Activated T-cell treated with anti-CD3 and anti-CD28 coated beads, Interleukin-2, amount 50 U/mL, for 72 hours (primary cell): ENCODE results near the gene TAS2R8. TPM values are rescaled to one million over a fixed set of nuclear protein-coding genes. Genes with fewer than 3 reads are reported as not detected.

Experiments used
- ATAC-seq, 2 donors: fragments of 150-1000 bp; cut with Tn5 transposase; replicated peaks in 1 of 2; 2 replicates each; pipeline ENCODE4 v1.10.0; 2021; ENCODE audit warnings: moderate library complexity in 2 of 2, mild to moderate bottlenecking in 1 of 2
- DNase-seq, 2 donors: peaks; one replicate each; pipeline ENCODE4 v3.0.0; 2021 to 2022; ENCODE audit warnings: mixed read lengths in 1 of 2
- H3K27ac Mint-ChIP-seq: one replicate; pipeline ENCODE4 v1.8.0; 2022; ENCODE audit warnings: mild to moderate bottlenecking, moderate library complexity, mixed read lengths
- H3K27me3 Mint-ChIP-seq: one replicate; pipeline ENCODE4 v1.8.0; 2022; ENCODE audit warnings: low read depth, mixed read lengths
- H3K36me3 Mint-ChIP-seq, 2 donors: one replicate each; pipeline ENCODE4 v1.8.0; 2022; ENCODE audit warnings: mixed read lengths in 2 of 2, mild to moderate bottlenecking in 1 of 2; ENCODE audit not compliant: insufficient read depth in 2 of 2
- H3K4me1 Mint-ChIP-seq: one replicate; pipeline ENCODE4 v1.8.0; 2022; ENCODE audit warnings: low read depth, mixed read lengths
- H3K4me3 Mint-ChIP-seq, 2 donors: one replicate each; pipeline ENCODE4 v1.8.0; 2022; ENCODE audit warnings: mild to moderate bottlenecking in 2 of 2, mixed read lengths in 2 of 2, moderate library complexity in 2 of 2
- H3K9me3 Mint-ChIP-seq, 2 donors: one replicate each; pipeline ENCODE4 v1.8.0; 2022; ENCODE audit warnings: mixed read lengths in 2 of 2
- total RNA-seq, 2 donors: library from RNA; stranded (reverse); gene quantifications; one replicate each; pipeline ENCODE4 v1.2.3, GENCODE V29; 2022

TAS2R8 gene, protein sequence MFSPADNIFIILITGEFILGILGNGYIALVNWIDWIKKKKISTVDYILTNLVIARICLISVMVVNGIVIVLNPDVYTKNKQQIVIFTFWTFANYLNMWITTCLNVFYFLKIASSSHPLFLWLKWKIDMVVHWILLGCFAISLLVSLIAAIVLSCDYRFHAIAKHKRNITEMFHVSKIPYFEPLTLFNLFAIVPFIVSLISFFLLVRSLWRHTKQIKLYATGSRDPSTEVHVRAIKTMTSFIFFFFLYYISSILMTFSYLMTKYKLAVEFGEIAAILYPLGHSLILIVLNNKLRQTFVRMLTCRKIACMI
- not detected for total RNA-seq

DNA sequence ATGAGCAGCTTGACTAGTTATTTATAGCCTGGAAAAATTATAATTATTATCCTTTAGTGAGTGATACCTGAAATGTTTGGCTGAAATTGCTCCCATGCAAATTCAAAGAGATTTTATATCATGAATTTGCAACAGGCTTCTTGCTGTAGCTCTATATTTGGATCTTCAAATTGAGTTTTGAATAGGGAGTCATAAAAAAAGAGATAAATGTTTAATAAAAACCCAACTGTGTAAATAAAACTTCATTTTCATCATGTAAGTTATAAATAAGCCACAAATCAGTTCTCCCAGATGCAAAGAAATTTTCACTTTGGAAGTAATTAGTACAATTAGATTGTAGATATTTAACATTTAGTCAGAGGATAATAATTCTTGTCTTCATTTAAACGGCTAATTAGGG is at the start of gene TAS2R8:
TAS2R8 (minus strand) TSS at position 101 of the 400 bp plus-strand sequence. CDS start 306 bp downstream, outside the sequence.
- Mint-ChIP-seq H3K4me3 (no peak within 1 kb of the TSS), H3K36me3 (no peaks in the 10 kb centered on the region), H3K27ac (no peak within 1 kb of the TSS), H3K4me1 (no peaks in the 10 kb centered on the region), H3K27me3 (peaks cover 32% of the 10 kb centered on the region), H3K9me3 (no peaks in the 10 kb centered on the region)
- no peak for DNase-seq
- ATAC-seq, result no peak

DNA sequence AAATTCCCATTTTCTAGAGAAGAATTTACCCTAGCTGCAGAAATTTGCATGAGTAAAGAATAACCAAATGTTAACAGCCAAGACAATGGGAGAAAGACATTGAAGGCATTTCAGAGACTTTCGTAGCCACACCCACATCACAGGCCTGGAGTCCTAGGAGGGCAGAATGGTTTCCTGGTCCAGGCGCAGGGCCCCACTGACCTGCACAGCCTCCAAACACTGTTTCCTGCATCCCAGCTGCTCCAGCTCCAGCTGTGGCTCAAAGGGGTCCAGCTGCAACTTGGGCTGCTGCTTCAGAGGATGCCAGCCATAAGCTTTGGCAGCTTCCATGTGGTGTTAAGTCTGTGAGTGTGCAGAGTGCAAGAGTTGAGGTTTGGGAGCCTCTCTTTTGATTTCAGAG is 48.7 kb upstream of the TAS2R8 start:
- Mint-ChIP-seq H3K27me3 (no peaks in the 10 kb centered on the region), H3K4me3 (no peak overlapping the region), H3K4me1 (peaks cover 19% of the 10 kb centered on the region), H3K36me3 (peaks cover 26 to 36% of the 10 kb centered on the region in 2 donors), H3K9me3 (peaks cover 14 to 26% of the 10 kb centered on the region in 2 donors), H3K27ac (no peak overlapping the region)
- no peak for DNase-seq
- no peak for ATAC-seq

DNA sequence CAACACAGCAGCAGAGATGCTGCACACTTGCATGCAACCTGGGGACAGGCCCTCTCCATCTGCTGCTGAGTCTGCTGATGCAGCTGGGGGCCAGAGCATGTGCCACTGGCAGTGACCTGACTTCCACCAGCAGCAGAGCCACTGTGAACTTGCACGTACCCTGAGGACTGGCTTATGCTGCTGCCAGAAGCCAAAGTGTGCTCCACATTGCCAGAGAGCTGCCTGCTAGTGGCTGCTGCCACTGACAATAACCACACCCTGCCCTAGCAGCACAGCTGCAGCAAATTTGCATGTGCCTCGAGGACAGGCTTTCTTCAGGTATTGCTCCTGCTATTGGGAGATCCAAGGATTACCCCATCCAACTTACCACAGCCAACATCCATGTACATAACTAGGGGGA is 46.7 kb upstream of the TAS2R8 start:
- Mint-ChIP-seq H3K9me3 (peaks cover 11 to 18% of the 10 kb centered on the region in 2 donors), H3K27ac (no peak overlapping the region), H3K27me3 (no peaks in the 10 kb centered on the region), H3K36me3 (peaks cover 21 to 27% of the 10 kb centered on the region in 2 donors), H3K4me3 (no peak overlapping the region), H3K4me1 (peaks cover 22% of the 10 kb centered on the region)
- DNase-seq, result no peak
- ATAC-seq, result no peak

DNA sequence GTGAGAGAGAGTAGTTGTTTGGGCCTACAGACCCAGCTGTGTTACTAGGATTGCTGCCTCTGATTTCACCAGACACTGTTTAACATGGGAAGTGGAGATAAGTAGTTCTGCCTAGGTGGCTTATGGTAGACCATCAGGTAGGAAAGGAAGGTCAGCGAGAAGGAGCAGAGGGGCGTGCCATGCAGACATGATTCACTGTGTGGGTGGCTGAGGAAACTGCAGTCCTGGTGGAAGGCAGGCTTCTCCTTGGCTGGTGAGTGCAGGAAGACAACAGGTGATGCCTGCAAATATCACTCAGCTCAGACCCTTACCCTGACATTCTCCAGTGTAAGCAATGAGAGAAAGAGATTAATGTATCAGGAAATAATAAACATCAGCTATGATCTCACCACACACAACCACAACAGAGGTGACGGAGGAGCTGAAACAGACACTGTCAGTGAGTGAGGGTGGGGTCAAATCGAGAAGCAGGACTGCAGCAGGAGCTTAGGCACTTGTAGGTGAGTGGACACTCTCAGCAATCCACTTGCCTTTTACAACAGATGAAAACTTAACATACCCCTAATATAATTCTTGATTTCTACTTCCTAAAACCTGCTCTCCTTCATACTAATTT is 44.3 kb upstream of the TAS2R8 start:
- peak overlapping the region; percentile 34 for H3K27ac Mint-ChIP-seq
- H3K36me3 Mint-ChIP-seq, result peaks cover 5 to 11% of the 10 kb centered on the region in 2 donors
- H3K27me3 Mint-ChIP-seq, result no peaks in the 10 kb centered on the region
- ATAC-seq (no peak), DNase-seq (no peak)
- no peak overlapping the region for H3K4me3 Mint-ChIP-seq
- H3K4me1 Mint-ChIP-seq, result peaks cover 22% of the 10 kb centered on the region
- H3K9me3 Mint-ChIP-seq, result peaks cover 4 to 6% of the 10 kb centered on the region in 2 donors

DNA sequence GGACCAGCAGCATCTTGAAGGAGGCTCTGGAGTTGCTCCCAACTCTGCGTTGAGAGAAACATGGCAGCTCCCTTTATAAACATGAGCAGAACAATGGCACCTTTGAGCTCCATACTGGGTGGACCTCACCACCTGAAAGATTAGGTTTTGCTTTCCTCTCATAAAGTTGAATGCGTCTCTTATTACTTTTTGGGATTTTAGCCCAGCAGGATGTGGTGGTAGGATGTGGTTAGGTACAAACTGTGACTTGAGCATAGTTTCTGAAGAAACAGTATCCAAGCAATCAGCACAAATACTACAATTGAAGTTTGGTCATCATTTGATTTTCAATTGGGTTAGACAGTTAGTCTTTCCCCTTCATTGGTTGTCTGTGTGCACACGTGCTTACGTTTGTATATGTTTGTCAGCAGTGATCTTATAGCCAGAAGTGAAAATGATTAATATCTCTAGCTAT is 42.4 kb upstream of the TAS2R8 start, which contains the start of gene PRR4:
PRR4 (minus strand) TSS at position 51 of the 454 bp plus-strand sequence; CDS start at position 13, 38 bp downstream.
- H3K9me3 Mint-ChIP-seq, result no peaks in the 10 kb centered on the region
- no peak for DNase-seq
- peaks cover 0 to 5% of the 10 kb centered on the region in 2 donors for H3K36me3 Mint-ChIP-seq
- ATAC-seq, result peak in 1 of 2 donors; percentile 51
- peaks cover 22% of the 10 kb centered on the region for H3K4me1 Mint-ChIP-seq
- H3K27me3 Mint-ChIP-seq, result no peaks in the 10 kb centered on the region
- no peak within 1 kb of the TSS for H3K4me3 Mint-ChIP-seq
- H3K27ac Mint-ChIP-seq, result no peak within 1 kb of the TSS

DNA sequence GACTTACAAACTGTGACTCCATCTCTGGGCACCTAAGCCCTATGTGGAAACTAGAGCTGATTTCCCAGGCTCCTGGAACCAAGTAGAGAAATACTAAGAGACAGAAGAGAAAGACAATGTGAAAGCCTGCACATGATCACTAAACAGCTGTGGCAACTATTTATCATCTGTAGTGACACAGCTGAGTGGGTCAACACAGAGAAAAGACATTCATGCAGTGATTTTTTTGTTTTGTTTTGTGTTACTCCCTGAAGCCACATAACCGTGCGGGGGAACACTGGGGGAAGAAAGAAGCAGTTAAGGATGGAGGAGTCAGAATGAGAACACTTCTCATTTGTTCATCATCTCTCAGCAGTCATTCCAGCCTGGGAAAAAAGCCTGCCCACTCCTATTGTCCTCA is 40.7 kb upstream of the TAS2R8 start:
- no peaks in the 10 kb centered on the region for H3K27me3 Mint-ChIP-seq
- H3K9me3 Mint-ChIP-seq, result no peaks in the 10 kb centered on the region
- ATAC-seq (no peak), DNase-seq (no peak)
- H3K4me3 Mint-ChIP-seq, result no peak overlapping the region
- H3K36me3 Mint-ChIP-seq, result peaks cover 0 to 5% of the 10 kb centered on the region in 2 donors
- H3K27ac Mint-ChIP-seq, result no peak overlapping the region
- H3K4me1 Mint-ChIP-seq, result peaks cover 22% of the 10 kb centered on the region

DNA sequence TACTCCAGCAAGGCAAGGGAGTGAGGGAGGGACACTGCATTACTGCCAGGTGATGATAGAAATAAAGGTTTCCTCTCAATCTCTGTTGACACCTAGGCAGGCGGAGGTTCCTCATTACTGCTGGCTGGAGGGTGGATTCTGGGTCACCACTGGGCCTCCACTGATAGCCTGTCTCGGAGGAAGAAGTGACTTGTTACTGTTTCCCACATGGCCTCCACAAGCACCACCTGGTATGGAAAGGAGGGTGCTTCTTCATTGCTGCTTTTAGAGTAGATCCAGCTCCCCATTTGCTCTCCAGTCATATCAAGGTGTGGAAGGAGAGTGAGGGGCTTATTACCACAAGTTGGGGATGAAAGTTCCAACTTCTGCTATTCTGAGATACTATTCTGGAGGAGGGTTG is 35.8 kb upstream of the TAS2R8 start:
- H3K4me1 Mint-ChIP-seq, result no peaks in the 10 kb centered on the region
- peaks cover 0 to 5% of the 10 kb centered on the region in 2 donors for H3K36me3 Mint-ChIP-seq
- no peak overlapping the region for H3K27ac Mint-ChIP-seq
- no peaks in the 10 kb centered on the region for H3K27me3 Mint-ChIP-seq
- no peak for DNase-seq
- ATAC-seq, result no peak
- H3K9me3 Mint-ChIP-seq, result peaks cover 0 to 1% of the 10 kb centered on the region in 2 donors
- H3K4me3 Mint-ChIP-seq, result no peak overlapping the region

DNA sequence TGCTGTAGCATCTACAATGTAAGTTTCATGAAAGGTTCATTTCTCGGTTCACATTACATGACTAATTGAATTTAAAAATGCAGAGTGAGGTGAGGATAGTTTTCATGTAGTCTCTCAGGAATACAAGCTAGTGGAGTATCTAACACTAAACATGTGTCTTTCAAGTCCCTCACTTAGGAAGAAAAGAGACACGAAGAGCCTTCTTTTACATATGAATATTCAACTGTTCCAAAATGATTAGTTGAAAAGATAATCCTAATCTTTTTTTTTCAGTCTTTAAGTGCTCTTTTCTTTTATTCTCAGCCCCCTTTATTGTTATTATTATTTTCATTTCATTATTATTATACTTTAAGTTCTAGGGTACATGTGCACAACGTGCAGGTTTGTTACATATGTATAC is 31.4 kb upstream of the TAS2R8 start:
- H3K4me1 Mint-ChIP-seq, result no peaks in the 10 kb centered on the region
- no peak overlapping the region for H3K4me3 Mint-ChIP-seq
- H3K27me3 Mint-ChIP-seq, result no peaks in the 10 kb centered on the region
- ATAC-seq (no peak), DNase-seq (no peak)
- H3K9me3 Mint-ChIP-seq, result peaks cover 0 to 3% of the 10 kb centered on the region in 2 donors
- H3K36me3 Mint-ChIP-seq, result no peaks in the 10 kb centered on the region
- H3K27ac Mint-ChIP-seq, result no peak overlapping the region

DNA sequence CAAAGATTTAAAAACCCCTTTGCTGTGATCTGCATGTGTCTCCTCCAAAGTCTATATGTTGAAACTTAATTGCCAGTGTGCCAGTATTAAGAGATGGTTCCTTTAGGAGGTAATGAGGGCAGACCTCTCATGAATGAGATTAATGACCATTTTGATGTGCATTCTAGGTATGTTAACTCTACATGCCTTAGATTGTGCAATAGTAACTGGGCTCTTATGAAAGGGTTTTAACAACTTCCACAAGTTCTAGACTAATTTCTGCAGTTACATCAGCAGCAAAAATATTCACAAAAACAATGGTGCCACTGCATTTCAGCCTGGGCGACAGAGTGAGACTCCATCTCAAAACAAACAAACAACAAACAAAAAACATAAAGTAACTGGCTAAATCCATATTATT is 22.9 kb upstream of the TAS2R8 start:
- Mint-ChIP-seq H3K9me3 (no peaks in the 10 kb centered on the region), H3K4me3 (no peak overlapping the region)

DNA sequence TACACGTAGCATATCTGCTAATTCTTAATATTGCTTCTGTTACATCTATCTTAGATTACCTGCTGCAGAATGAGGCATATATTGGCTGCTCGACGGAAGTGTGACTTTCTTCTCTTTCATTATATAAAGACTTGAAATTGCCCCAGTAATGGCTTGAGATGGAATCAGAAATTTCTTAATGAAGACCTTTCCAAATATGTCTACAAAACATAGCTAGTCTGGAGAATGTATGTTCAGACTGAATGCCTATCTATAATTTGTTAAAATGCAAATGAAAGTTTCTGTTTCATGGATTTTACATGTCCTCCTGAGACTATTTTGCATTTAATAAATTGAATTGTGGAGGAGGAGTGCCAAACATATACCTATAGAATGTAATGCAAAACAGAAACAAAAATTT is 19.2 kb upstream of the TAS2R8 start, which contains the start of gene TAS2R10:
TAS2R10 (minus strand) TSS at position 101 of the 400 bp plus-strand sequence; CDS start at position 12, 89 bp downstream.
- Mint-ChIP-seq H3K27me3 (no peaks in the 10 kb centered on the region), H3K4me1 (no peaks in the 10 kb centered on the region), H3K4me3 (no peak within 1 kb of the TSS), H3K9me3 (no peaks in the 10 kb centered on the region), H3K36me3 (no peaks in the 10 kb centered on the region), H3K27ac (no peak within 1 kb of the TSS)
- DNase-seq (no peak), ATAC-seq (no peak)

More for the DNA sequence above, 22.9 kb upstream of the TAS2R8 start:
- DNase-seq (no peak), ATAC-seq (no peak)
- no peaks in the 10 kb centered on the region for H3K36me3 Mint-ChIP-seq
- H3K27ac Mint-ChIP-seq, result no peak overlapping the region
- H3K4me1 Mint-ChIP-seq, result no peaks in the 10 kb centered on the region
- H3K27me3 Mint-ChIP-seq, result no peaks in the 10 kb centered on the region

DNA sequence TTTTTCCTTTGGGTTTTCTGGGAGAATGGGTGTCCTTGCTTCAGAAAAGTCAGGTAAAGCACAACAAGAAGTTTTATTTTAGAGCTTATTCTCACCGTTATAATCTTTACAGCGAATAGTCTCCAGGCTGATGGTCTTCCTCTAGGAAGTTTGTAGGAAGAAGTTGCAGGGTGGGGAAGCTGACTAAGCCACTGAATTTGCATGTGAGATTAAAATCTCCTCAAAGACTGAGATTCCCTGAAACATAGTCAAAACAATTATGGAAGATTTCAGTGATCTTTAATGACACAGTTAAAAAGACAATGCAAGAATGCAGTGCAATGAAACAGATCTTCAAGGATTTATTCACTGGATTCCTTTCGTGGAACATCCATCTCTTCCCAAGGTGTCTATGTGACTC is 17.9 kb upstream of the TAS2R8 start:
- no peak overlapping the region for H3K27ac Mint-ChIP-seq
- no peaks in the 10 kb centered on the region for H3K9me3 Mint-ChIP-seq
- DNase-seq (no peak), ATAC-seq (no peak)
- H3K36me3 Mint-ChIP-seq, result no peaks in the 10 kb centered on the region
- H3K4me1 Mint-ChIP-seq, result no peaks in the 10 kb centered on the region
- no peak overlapping the region for H3K4me3 Mint-ChIP-seq
- no peaks in the 10 kb centered on the region for H3K27me3 Mint-ChIP-seq

DNA sequence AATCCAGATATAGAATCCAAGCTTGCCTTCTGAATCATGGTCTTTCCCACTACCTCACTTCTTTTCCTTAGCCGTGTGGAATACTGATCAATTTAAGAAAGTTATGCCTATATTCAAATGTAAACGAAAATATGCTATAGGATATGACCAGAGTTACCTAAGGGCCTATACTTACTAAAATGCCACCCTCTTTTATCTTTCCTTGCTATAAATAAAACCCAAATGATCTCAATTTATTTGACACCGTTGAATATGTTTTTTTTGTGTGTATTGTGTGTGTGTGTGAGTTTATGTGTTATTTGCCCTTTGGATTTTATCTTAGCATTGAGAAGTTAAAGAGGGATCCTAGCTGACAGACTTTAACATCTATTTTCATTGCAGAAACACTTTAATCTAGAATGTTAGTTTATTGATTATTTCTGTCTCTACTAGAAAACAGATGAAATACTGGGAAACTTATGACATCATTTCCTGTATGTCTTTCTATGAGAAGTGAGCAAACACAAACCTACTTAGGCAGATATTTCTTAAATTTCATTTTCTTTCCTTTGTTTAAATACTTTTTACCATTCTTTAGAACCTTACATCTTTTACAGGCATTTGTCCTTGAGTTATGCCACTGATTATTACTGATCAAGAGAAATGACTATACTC is 4.9 kb upstream of the TAS2R8 start:
- H3K4me1 Mint-ChIP-seq, result no peaks in the 10 kb centered on the region
- H3K4me3 Mint-ChIP-seq, result no peak overlapping the region
- no peaks in the 10 kb centered on the region for H3K9me3 Mint-ChIP-seq
- DNase-seq (no peak), ATAC-seq (no peak)
- H3K27me3 Mint-ChIP-seq, result peaks cover 27% of the 10 kb centered on the region
- no peak overlapping the region for H3K27ac Mint-ChIP-seq
- no peaks in the 10 kb centered on the region for H3K36me3 Mint-ChIP-seq

DNA sequence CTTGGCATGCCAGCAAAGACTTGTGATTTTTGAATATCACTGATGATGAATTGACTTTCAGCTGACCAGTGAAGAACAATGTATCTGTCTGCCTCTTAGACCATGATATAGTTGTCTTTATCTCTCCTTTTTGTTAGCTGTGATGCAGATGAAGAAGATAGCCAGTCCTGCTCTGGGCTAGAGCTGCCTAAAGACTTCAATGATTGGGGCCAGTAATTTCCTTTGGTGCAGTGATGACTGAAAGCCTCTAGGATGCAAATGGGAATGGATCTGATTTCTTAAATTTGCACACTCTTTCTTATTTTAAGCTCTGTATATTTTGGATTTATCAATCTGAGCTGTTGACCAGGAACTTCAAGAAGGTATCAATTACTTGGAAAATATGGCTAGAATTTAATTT is 3.0 kb upstream of the TAS2R8 start, which contains the start of gene TAS2R9:
TAS2R9 (minus strand) TSS at position 101 of the 400 bp plus-strand sequence; CDS start at position 8, 93 bp downstream.
- Mint-ChIP-seq H3K27ac (no peak within 1 kb of the TSS), H3K4me3 (no peak within 1 kb of the TSS), H3K4me1 (no peaks in the 10 kb centered on the region), H3K36me3 (no peaks in the 10 kb centered on the region), H3K9me3 (no peaks in the 10 kb centered on the region), H3K27me3 (peaks cover 27% of the 10 kb centered on the region)
- ATAC-seq, result no peak
- no peak for DNase-seq
